Measurements from ENCODE around the gene TMEM256.

DNA sequence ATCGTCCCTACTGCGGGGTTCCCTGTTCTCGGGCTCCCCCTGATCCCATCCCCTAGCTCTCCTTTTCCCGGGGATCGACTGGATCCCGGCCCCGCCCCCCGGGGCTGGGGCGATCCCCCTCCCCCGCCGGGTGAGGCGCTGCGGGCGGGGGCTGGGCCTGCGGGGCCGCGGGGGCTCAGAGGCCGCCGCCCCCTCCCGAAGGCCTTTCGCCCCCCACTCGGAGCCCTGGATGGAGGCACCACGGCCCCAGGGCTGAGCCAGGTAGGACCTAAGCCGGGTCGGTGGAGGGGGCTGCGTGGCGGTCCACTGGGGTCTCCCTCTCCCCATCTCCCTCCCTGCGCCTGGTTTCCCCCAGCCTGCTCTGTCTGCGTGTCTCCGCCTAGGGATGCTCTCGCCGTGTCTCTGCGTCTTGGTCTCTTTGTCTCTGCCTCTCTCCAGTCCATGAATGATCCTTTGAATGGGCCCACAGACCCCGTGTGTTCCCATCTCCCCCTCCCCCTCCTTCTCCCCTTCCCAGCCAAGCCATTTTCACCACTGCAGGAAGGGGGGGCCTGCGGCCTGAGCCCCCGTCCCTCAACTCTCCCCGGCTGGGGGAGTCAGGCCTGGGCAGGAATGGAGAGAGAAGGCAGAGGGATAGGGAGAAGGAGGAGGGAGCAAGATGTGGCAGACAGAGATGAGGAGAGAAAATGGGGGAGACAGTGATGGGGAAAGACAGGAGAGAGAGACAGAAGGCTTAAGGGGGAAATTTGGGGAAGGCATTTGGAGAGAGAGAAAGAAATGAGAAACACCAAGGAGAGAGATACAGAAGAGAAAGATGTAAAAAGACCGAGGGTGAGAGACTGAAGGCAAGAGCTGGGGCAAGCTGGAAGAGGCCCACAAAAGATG, 1.7 kb upstream of the TMEM256 start:
- TF ChIP-seq, protein P1, sequence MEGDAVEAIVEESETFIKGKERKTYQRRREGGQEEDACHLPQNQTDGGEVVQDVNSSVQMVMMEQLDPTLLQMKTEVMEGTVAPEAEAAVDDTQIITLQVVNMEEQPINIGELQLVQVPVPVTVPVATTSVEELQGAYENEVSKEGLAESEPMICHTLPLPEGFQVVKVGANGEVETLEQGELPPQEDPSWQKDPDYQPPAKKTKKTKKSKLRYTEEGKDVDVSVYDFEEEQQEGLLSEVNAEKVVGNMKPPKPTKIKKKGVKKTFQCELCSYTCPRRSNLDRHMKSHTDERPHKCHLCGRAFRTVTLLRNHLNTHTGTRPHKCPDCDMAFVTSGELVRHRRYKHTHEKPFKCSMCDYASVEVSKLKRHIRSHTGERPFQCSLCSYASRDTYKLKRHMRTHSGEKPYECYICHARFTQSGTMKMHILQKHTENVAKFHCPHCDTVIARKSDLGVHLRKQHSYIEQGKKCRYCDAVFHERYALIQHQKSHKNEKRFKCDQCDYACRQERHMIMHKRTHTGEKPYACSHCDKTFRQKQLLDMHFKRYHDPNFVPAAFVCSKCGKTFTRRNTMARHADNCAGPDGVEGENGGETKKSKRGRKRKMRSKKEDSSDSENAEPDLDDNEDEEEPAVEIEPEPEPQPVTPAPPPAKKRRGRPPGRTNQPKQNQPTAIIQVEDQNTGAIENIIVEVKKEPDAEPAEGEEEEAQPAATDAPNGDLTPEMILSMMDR (IDR thresholded peaks at IDR 0.05), result no peak
- no peak for TF ChIP-seq POLR2AphosphoS5 (IDR thresholded peaks at IDR 0.05)
